OCI-LY7 (cell line): Measurements from ENCODE around the gene PRKAR2A. TPM values are rescaled to one million over a fixed set of nuclear protein-coding genes. Genes with fewer than 3 reads are reported as not detected.
"Not testable (repeated sequence)": the region's sequence is repeated elsewhere in the genome, so short reads cannot be mapped to it uniquely, and the experiment has no call there.

Experiments used
- BruUV-seq: library from RNA; stranded (reverse); fragments of 400-500 nt; replicated peaks from 2 replicates; lab custom pipeline; 2021; lab: Mats Ljungman, UMichigan
- CTCF ChIA-PET: fragments of 300-600 bp; sonication (Branson Sonifier 250); formaldehyde crosslinking; loops from one replicate; lab custom pipeline; 2022; ENCODE audit warnings: antibody characterized with exemption; ENCODE audit not compliant: unreplicated experiment; lab: Charles Lee
- POLR2A ChIA-PET: fragments of 300-600 bp; sonication (Branson Sonifier 250); formaldehyde crosslinking; loops from one replicate; lab custom pipeline; 2022; ENCODE audit warnings: antibody characterized with exemption; lab: Charles Lee
- DNase-seq: peaks from one replicate; pipeline ENCODE4 v3.0.0-alpha.2; 2015; ENCODE audit warnings: low spot score
- H2AFZ ChIP-seq: fragments of 200-600 bp; sonication (generic), shearing (Covaris generic); 2 replicates; pipeline ENCODE4 v1.6.1; 2014; ENCODE audit warnings: mild to moderate bottlenecking, antibody characterized with exemption, low read length, moderate library complexity
- H3K27ac ChIP-seq: fragments of 200-600 bp; sonication (generic); 2 replicates; pipeline ENCODE4 v1.5.1; 2014; ENCODE audit warnings: mixed run types, low read depth, mild to moderate bottlenecking, moderate library complexity, low read length, inconsistent platforms; ENCODE audit not compliant: poor library complexity, severe bottlenecking
- H3K36me3 ChIP-seq: fragments of 200-600 bp; sonication (generic); 2 replicates; pipeline ENCODE4 v1.6.1; 2014; ENCODE audit warnings: mild to moderate bottlenecking, antibody characterized with exemption, low read length, moderate library complexity, mixed read lengths; ENCODE audit not compliant: insufficient read depth
- H3K4me1 ChIP-seq: fragments of 200-600 bp; sonication (generic); 2 replicates; pipeline ENCODE4 v1.5.1; 2014; ENCODE audit warnings: mild to moderate bottlenecking, low read length; ENCODE audit not compliant: insufficient read depth, poor library complexity, severe bottlenecking
- H3K4me2 ChIP-seq: fragments of 200-600 bp; sonication (generic); 2 replicates; pipeline ENCODE4 v1.6.1; 2014; ENCODE audit warnings: mild to moderate bottlenecking, low read length
- H3K4me3 ChIP-seq: fragments of 200-600 bp; sonication (generic); 2 replicates; pipeline ENCODE4 v1.5.1; 2014; ENCODE audit warnings: mild to moderate bottlenecking, low read depth, low read length; ENCODE audit not compliant: poor library complexity, severe bottlenecking
- H3K79me2 ChIP-seq: fragments of 200-600 bp; sonication (generic); 2 replicates; pipeline ENCODE4 v1.6.1; 2016; ENCODE audit warnings: low read depth, mild to moderate bottlenecking, low read length, moderate library complexity, mixed read lengths; ENCODE audit not compliant: insufficient read depth
- H3K9me2 ChIP-seq: fragments of 200-600 bp; sonication (generic); 2 replicates; pipeline ENCODE4 v1.6.1; 2016; ENCODE audit warnings: mild to moderate bottlenecking, low read length, mixed read lengths; ENCODE audit not compliant: insufficient read depth
- H3K9me3 ChIP-seq: fragments of 200-600 bp; sonication (generic); 2 replicates; pipeline ENCODE4 v1.6.1; 2014; ENCODE audit warnings: mild to moderate bottlenecking, mixed run types, low read length, mixed read lengths
- H4K20me1 ChIP-seq: fragments of 200-600 bp; sonication (generic); 2 replicates; pipeline ENCODE4 v1.6.1; 2014; ENCODE audit warnings: mild to moderate bottlenecking, antibody characterized with exemption, low read length, moderate library complexity, mixed read lengths; ENCODE audit not compliant: insufficient read depth
- EZH2phosphoT487 ChIP-seq: fragments of 200-600 bp; sonication (generic); IDR thresholded peaks from 2 replicates; pipeline ENCODE4 v1.6.1; 2018; ENCODE audit warnings: low read depth, borderline replicate concordance, mild to moderate bottlenecking, mixed run types, antibody characterized with exemption, low read length, moderate library complexity, mixed read lengths
- intact Hi-C: fragments of 100-400 bp; cut with micrococcal nuclease; formaldehyde crosslinking; loops from one replicate; pipeline ENCODE4 v1.10.0; 2022; ENCODE audit not compliant: unreplicated experiment
- total RNA-seq, 2 experiments: library from RNA; depleted of rRNA in 1 of 2; stranded (reverse); fragments of >200 nt in 1 of 2; shearing (Covaris generic) in 1 of 2; gene quantifications; 2 replicates each; pipeline ENCODE4 v1.2.3, GENCODE V29; 2014 to 2022
- TF ChIP-seq, protein P1 (sequence below): fragments of 200-600 bp; sonication (generic); conservative IDR thresholded peaks from 2 replicates; pipeline ENCODE4 v1.5.1; 2014; ENCODE audit warnings: mild to moderate bottlenecking, antibody characterized with exemption, low read length, moderate library complexity, mixed read lengths

The PRKAR2A gene
- total RNA-seq, 2 experiments from 2014 or later = 16.0 to 22.4 TPM

DNA sequence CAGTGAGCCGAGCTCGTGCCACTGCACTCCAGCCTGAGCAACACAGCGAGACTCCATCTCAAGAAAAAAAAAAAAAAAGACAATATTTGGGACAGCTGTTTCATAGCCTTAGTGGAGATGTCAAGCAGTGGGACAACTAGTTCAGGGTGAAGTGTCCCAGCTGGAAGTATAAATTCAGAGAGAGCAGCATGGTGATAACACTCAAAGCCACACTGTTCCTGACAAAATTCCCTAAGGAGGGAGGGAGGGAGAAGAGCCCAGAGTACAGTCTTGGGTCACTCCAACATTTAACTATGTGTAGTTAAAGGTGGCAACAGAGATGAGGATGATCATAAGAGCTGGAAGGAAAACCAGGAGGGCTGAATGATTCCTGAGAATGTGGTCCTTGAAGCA is 109.5 kb downstream of the PRKAR2A start:
- no peak overlapping the region for H3K4me3 ChIP-seq
- H3K9me2 ChIP-seq = no peaks in the 10 kb centered on the region
- ChIA-PET POLR2A (interaction anchor here (0.5 kb wide), 1 partner anchor 182 kb away, joined by 4 read pairs; no protein-coding TSS in a partner anchor), CTCF (no interaction called here)
- no peak for TF ChIP-seq EZH2phosphoT487
- TF ChIP-seq, protein P1, sequence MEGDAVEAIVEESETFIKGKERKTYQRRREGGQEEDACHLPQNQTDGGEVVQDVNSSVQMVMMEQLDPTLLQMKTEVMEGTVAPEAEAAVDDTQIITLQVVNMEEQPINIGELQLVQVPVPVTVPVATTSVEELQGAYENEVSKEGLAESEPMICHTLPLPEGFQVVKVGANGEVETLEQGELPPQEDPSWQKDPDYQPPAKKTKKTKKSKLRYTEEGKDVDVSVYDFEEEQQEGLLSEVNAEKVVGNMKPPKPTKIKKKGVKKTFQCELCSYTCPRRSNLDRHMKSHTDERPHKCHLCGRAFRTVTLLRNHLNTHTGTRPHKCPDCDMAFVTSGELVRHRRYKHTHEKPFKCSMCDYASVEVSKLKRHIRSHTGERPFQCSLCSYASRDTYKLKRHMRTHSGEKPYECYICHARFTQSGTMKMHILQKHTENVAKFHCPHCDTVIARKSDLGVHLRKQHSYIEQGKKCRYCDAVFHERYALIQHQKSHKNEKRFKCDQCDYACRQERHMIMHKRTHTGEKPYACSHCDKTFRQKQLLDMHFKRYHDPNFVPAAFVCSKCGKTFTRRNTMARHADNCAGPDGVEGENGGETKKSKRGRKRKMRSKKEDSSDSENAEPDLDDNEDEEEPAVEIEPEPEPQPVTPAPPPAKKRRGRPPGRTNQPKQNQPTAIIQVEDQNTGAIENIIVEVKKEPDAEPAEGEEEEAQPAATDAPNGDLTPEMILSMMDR = no peak
- no peaks in the 10 kb centered on the region for H3K36me3 ChIP-seq
- no peak overlapping the region for H3K4me2 ChIP-seq
- intact Hi-C loops = no loop called here
- no TSS peak for BruUV-seq
- no peak overlapping the region for H3K27ac ChIP-seq
- no peak overlapping the region for H2AFZ ChIP-seq
- DNase-seq = no peak
- H4K20me1 ChIP-seq = no peaks in the 10 kb centered on the region
- H3K79me2 ChIP-seq = no peaks in the 10 kb centered on the region
- peaks cover 5% of the 10 kb centered on the region for H3K4me1 ChIP-seq
- no peaks in the 10 kb centered on the region for H3K9me3 ChIP-seq

DNA sequence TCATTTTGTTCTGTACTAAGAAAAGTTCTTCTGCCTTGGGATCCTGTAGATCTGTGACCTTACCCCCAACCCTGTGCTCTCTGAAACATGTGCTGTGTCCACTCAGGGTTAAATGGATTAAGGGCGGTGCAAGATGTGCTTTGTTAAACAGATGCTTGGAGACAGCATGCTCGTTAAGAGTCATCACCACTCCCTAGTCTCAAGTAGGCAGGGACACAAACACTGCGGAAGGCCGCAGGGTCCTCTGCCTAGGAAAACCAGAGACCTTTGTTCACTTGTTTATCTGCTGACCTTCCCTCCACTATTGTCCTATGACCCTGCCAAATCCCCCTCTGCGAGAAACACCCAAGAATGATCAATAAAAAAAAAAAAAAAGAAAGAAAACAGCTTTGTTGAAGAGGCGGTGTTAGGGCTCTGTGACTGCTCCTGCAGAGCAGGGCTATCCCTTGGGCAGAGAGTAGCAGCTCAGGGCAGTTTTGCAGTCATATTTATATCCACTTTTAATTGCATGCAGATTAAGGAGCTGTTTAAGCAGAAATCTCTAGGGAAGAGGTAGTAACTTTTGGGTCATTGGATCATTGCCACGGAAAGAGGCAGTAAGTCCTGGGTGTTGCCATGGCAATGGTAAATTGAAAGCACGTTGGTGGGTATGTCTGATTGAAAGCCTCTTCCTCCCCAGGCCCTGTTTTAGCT is 112.5 kb downstream of the PRKAR2A start:
- BruUV-seq, intact Hi-C loops, CTCF ChIA-PET: not testable (repeated sequence)

DNA sequence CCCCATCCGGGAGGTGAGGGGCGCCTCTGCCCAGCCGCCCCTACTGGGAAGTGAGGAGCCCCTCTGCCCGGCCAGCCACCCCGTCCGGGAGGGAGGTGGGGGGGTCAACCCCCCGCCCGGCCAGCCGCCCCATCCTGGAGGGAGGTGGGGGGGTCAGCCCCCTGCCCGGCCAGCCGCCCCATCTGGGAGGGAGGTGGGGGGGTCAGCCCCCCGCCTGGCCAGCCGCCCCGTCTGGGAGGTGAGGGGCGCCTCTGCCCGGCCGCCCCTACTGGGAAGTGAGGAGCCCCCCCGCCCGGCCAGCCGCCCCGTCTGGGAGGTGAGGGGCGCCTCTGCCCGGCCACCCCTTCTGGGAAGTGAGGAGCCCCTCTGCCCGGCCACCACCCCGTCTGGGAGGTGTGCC is 113.1 kb downstream of the PRKAR2A start:
- H3K9me3 ChIP-seq, H3K9me2 ChIP-seq, H3K4me3 ChIP-seq, BruUV-seq, H3K27ac ChIP-seq, H3K4me1 ChIP-seq, H3K79me2 ChIP-seq, POLR2A ChIA-PET, H3K4me2 ChIP-seq, DNase-seq, H2AFZ ChIP-seq, CTCF ChIA-PET, H4K20me1 ChIP-seq, H3K36me3 ChIP-seq, intact Hi-C loops: not testable (repeated sequence)

More for the DNA sequence above, 112.5 kb downstream of the PRKAR2A start:
- not testable (repeated sequence) for H3K4me3 ChIP-seq, H3K4me1 ChIP-seq, H2AFZ ChIP-seq, H3K9me3 ChIP-seq, H3K4me2 ChIP-seq, H3K27ac ChIP-seq, H3K79me2 ChIP-seq, H3K36me3 ChIP-seq, H3K9me2 ChIP-seq, DNase-seq, H4K20me1 ChIP-seq
- POLR2A ChIA-PET = interaction anchor here (0.6 to 0.7 kb wide), 2 partner anchors 458 to 924 kb away, joined by 3 read pairs; no protein-coding TSS in a partner anchor

DNA sequence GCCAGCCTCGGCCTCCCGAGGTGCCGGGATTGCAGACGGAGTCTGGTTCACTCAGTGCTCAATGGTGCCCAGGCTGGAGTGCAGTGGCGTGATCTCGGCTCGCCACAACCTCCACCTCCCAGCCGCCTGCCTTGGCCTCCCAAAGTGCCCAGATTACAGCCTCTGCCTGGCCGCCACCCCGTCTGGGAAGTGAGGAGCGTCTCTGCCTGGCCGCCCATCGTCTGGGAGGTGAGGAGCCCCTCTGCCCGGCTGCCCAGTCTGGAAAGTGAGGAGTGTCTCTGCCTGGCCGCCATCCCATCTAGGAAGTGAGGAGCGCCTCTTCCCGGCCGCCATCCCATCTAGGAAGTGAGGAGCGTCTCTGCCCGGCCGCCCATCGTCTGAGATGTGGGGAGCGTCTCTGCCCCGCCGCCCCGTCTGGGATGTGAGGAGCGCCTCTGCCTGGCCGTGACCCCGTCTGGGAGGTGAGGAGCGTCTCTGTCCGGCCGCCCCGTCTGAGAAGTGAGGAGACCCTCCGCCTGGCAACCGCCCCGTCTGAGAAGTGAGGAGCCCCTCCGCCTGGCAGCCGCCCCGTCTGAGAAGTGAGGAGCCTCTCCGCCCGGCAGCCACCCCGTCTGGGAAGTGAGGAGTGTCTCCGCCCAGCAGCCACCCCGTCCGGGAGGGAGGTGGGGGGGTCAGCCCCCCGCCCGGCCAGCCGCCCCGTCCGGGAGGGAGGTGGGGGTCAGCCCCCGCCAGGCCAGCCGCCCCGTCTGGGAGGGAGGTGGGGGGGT is 113.7 kb downstream of the PRKAR2A start:
- POLR2A ChIA-PET, BruUV-seq, H2AFZ ChIP-seq, H3K79me2 ChIP-seq, H3K4me2 ChIP-seq, DNase-seq, H3K36me3 ChIP-seq, CTCF ChIA-PET, intact Hi-C loops, H4K20me1 ChIP-seq, H3K27ac ChIP-seq, H3K9me3 ChIP-seq, H3K4me3 ChIP-seq, H3K4me1 ChIP-seq, H3K9me2 ChIP-seq: not testable (repeated sequence)
